ENCODE data around the gene CSNK2A1.
A peak's percentile ranks its signal among the peaks of the same experiment; 100 is the strongest.

- TF ChIP-seq CTCF (IDR thresholded peaks at IDR 0.05; ENCODE audit: poor library complexity, severe bottlenecking) (peak; percentile 21), EZH2 (IDR thresholded peaks at IDR 0.05; ENCODE audit: borderline replicate concordance, insufficient read depth, low read length, poor library complexity, severe bottlenecking) (no peak), EP300 (conservative IDR thresholded peaks at IDR 0.05; ENCODE audit: poor library complexity, severe bottlenecking) (peak; percentile 31), RAD21 (conservative IDR thresholded peaks at IDR 0.05) (no peak), POLR2AphosphoS5 (IDR thresholded peaks at IDR 0.05) (peak; percentile 98), MXI1 (conservative IDR thresholded peaks at IDR 0.05; ENCODE audit: poor library complexity, severe bottlenecking) (peak; percentile 77), SMC3 (conservative IDR thresholded peaks at IDR 0.05; ENCODE audit: poor library complexity) (peak; percentile 33)
Measured at GRCh38 chr20:543369-544152, at the start of gene CSNK2A1.
